ENCODE data around the gene SPAG16. TPM values are rescaled to one million over a fixed set of nuclear protein-coding genes. Genes with fewer than 3 reads are reported as not detected.

SPAG16 gene
- total RNA-seq, 1 experiment from 2014 or later, result 17.2 TPM

- Histone ChIP-seq H3F3A (ENCODE audit: low read length, unreplicated experiment) (no peaks in the 10 kb centered on the region), H3K4me2 (ENCODE audit: low read length) (no peak overlapping the region), H3K4me1 (ENCODE audit: insufficient read depth, low read length) (no peaks in the 10 kb centered on the region), H2AFZ (ENCODE audit: low read length) (no peak overlapping the region), H3K9me3 (ENCODE audit: low read length) (no peaks in the 10 kb centered on the region), H3K27ac (ENCODE audit: low read length) (no peak overlapping the region), H3K79me2 (ENCODE audit: low read length) (no peaks in the 10 kb centered on the region), H4K20me1 (ENCODE audit: low read length) (no peaks in the 10 kb centered on the region), H3K4me3 (ENCODE audit: low read length) (no peak overlapping the region), H3K36me3 (ENCODE audit: low read depth, low read length) (no peaks in the 10 kb centered on the region), H3K27me3 (ENCODE audit: low read length) (no peaks in the 10 kb centered on the region), H3K9ac (ENCODE audit: low read length) (no peak overlapping the region), H3K9me2 (replicated peaks; ENCODE audit: low read length) (no peaks in the 10 kb centered on the region)
- no peak for TF ChIP-seq EZH2phosphoT487 (IDR thresholded peaks at IDR 0.05; ENCODE audit: borderline replicate concordance, low read length)
- TF ChIP-seq EZH2 (IDR thresholded peaks at IDR 0.05; ENCODE audit: low read length, unreplicated experiment), result no peak
- no peak for TF ChIP-seq CTCF (conservative IDR thresholded peaks at IDR 0.05; ENCODE audit: low read depth, low read length)
- BruUV-seq (replicated peaks), result no TSS peak
- ChIA-PET POLR2A (ENCODE audit: unreplicated experiment) (no interaction called here), CTCF (no interaction called here)
- DNase-seq, result no peak
- intact Hi-C loops (cut with micrococcal nuclease), result no loop called here
- no peak for ATAC-seq
Observed at GRCh38 chr2:213265679-213266078, 18.6 kb upstream of the SPAG16 start.

GRCh38 chr2:213266421-213266820 is 17.8 kb upstream of the SPAG16 start:
- ATAC-seq (no peak), DNase-seq (no peak)
- ChIA-PET POLR2A (ENCODE audit: unreplicated experiment) (no interaction called here), CTCF (no interaction called here)
- no peak overlapping the region for H3K4me3 ChIP-seq (ENCODE audit: low read length)
- no peaks in the 10 kb centered on the region for H3K36me3 ChIP-seq (ENCODE audit: low read depth, low read length)
- TF ChIP-seq EZH2phosphoT487 (IDR thresholded peaks at IDR 0.05; ENCODE audit: borderline replicate concordance, low read length) (no peak), CTCF (conservative IDR thresholded peaks at IDR 0.05; ENCODE audit: low read depth, low read length) (no peak), EZH2 (IDR thresholded peaks at IDR 0.05; ENCODE audit: low read length, unreplicated experiment) (no peak)
- H2AFZ ChIP-seq (ENCODE audit: low read length), result no peak overlapping the region
- H3K9me2 ChIP-seq (replicated peaks; ENCODE audit: low read length), result no peaks in the 10 kb centered on the region
- no peaks in the 10 kb centered on the region for H3K9me3 ChIP-seq (ENCODE audit: low read length)
- no peaks in the 10 kb centered on the region for H3K79me2 ChIP-seq (ENCODE audit: low read length)
- H3K4me1 ChIP-seq (ENCODE audit: insufficient read depth, low read length), result no peaks in the 10 kb centered on the region
- H4K20me1 ChIP-seq (ENCODE audit: low read length), result no peaks in the 10 kb centered on the region
- H3K27me3 ChIP-seq (ENCODE audit: low read length), result no peaks in the 10 kb centered on the region
- H3F3A ChIP-seq (ENCODE audit: low read length, unreplicated experiment), result no peaks in the 10 kb centered on the region
- H3K27ac ChIP-seq (ENCODE audit: low read length), result no peak overlapping the region
- H3K9ac ChIP-seq (ENCODE audit: low read length), result no peak overlapping the region
- H3K4me2 ChIP-seq (ENCODE audit: low read length), result no peak overlapping the region
- no TSS peak for BruUV-seq (replicated peaks)
- intact Hi-C loops (cut with micrococcal nuclease), result no loop called here

- POLR2A ChIA-PET (ENCODE audit: unreplicated experiment), result no interaction called here
- no TSS peak for BruUV-seq (replicated peaks)
Observed at GRCh38 chr2:213271947-213272346, 12.3 kb upstream of the SPAG16 start.

More at GRCh38 chr2:213271947-213272346, 12.3 kb upstream of the SPAG16 start:
- H3K9me3 ChIP-seq (ENCODE audit: low read length), result peaks cover 3% of the 10 kb centered on the region; the same call in 1 of the 2 replicates
- no peak overlapping the region for H2AFZ ChIP-seq (ENCODE audit: low read length)
- H3K36me3 ChIP-seq (ENCODE audit: low read depth, low read length), result no peaks in the 10 kb centered on the region
- H3K4me2 ChIP-seq (ENCODE audit: low read length), result no peak overlapping the region
- no peaks in the 10 kb centered on the region for H4K20me1 ChIP-seq (ENCODE audit: low read length)
- H3K27ac ChIP-seq (ENCODE audit: low read length), result no peak overlapping the region
- DNase-seq (no peak), ATAC-seq (no peak)
- no peak overlapping the region for H3K4me3 ChIP-seq (ENCODE audit: low read length)
- H3K79me2 ChIP-seq (ENCODE audit: low read length), result no peaks in the 10 kb centered on the region
- CTCF ChIA-PET, result no interaction called here
- TF ChIP-seq EZH2phosphoT487 (IDR thresholded peaks at IDR 0.05; ENCODE audit: borderline replicate concordance, low read length), result no peak
- TF ChIP-seq CTCF (conservative IDR thresholded peaks at IDR 0.05; ENCODE audit: low read depth, low read length), result no peak
- TF ChIP-seq EZH2 (IDR thresholded peaks at IDR 0.05; ENCODE audit: low read length, unreplicated experiment), result no peak
- H3K9me2 ChIP-seq (replicated peaks; ENCODE audit: low read length), result no peaks in the 10 kb centered on the region
- no peaks in the 10 kb centered on the region for H3K27me3 ChIP-seq (ENCODE audit: low read length)
- intact Hi-C loops (cut with micrococcal nuclease), result no loop called here
- H3K4me1 ChIP-seq (ENCODE audit: insufficient read depth, low read length), result no peaks in the 10 kb centered on the region
- no peaks in the 10 kb centered on the region for H3F3A ChIP-seq (ENCODE audit: low read length, unreplicated experiment)
- H3K9ac ChIP-seq (ENCODE audit: low read length), result no peak overlapping the region
